HL-60/S4 (cell line): ENCODE results near the gene DNAH3.

Source experiments
- in situ Hi-C: fragments of 300-500 bp; cut with MboI; formaldehyde crosslinking; loops from 2 replicates; pipeline ENCODE4 v1.14.3; 2022; ENCODE audit warnings: low sequenced_read_pairs

The DNAH3 gene

DNA sequence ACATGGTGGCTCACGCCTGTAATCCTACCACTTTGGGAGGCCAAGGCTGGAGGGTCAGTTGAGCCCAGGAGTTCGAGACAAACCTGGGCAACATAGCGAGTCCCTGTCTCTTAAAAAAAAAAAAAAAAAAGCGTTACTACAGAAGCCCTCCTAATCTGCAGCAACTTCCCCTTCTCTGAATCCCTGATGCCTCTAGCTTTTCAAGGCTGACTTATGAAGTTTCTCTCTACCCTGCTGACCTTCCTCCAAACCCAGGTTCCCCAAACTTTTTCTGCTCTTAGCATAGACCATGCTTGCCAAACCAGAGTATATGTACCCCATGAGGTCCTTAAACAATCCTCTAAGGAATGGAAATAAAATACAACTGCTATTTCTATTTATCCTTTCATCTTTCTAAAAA lies 233.7 kb downstream of the DNAH3 start:
- in situ Hi-C loops: no loop called here

DNA sequence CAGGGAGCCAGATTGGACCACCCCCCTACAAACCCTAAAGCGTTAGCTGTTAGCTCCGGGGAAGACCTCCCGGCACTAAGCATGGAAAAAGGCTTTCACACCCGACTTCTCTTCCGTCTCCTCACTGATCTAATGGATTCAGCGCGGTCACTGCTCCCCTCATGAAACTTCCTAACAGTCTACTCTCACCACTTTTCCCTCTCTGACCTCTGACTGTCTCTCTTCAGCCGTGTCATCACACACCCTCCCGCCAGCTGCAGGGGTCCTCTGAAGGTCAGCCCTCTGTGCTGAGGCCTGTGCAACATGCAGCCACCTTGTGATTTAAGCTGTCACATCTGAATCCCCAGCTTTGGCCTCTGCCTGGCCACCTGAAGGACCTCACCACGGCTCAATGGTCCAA lies 234.4 kb downstream of the DNAH3 start:
- in situ Hi-C loops: no loop called here

DNA sequence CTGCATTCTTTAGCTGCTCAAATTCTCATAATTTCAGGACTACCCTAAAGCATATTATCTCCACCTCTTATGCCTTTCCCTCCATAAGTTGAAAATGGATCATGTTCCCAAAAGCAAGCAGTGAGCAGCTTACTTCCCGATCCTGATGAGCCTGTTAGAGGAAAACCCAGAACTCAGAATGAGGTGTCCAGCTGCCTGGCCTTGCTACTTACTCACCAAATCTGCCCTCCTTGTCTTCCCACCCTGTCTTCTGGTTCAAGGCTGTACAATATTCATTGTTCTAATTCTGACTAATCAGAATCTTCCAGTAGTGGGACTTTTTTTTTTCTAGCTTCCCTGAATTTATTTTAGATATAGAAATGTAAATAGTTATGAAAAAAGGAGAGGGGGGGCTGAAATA lies 239.3 kb downstream of the DNAH3 start:
- in situ Hi-C loops: no loop called here

DNA sequence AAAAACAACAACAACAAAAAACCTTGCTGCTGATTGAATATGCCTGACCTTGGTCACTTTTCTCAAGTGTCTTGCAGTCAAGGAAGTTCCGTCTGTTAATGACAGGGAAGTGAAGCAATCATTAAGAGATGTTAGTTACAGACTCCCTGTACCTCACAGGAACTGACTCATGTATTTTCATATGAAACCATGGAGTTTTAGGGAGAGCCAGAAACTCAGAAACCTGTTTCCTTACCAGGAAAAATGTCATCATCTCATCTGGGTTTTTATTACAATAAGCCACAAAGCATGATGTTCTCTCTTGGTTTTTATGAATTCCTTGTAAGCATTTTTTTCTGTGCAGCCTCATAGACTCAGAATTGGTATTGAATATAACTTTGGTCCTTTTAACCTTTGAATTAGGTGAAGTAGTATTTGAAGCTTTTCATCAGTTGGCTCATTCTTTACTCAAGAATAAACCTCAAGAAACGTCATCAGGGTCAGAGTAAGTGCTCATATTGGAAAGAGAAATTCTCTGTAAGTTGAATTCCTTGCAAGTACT lies 239.8 kb downstream of the DNAH3 start:
- in situ Hi-C loops: no loop called here

DNA sequence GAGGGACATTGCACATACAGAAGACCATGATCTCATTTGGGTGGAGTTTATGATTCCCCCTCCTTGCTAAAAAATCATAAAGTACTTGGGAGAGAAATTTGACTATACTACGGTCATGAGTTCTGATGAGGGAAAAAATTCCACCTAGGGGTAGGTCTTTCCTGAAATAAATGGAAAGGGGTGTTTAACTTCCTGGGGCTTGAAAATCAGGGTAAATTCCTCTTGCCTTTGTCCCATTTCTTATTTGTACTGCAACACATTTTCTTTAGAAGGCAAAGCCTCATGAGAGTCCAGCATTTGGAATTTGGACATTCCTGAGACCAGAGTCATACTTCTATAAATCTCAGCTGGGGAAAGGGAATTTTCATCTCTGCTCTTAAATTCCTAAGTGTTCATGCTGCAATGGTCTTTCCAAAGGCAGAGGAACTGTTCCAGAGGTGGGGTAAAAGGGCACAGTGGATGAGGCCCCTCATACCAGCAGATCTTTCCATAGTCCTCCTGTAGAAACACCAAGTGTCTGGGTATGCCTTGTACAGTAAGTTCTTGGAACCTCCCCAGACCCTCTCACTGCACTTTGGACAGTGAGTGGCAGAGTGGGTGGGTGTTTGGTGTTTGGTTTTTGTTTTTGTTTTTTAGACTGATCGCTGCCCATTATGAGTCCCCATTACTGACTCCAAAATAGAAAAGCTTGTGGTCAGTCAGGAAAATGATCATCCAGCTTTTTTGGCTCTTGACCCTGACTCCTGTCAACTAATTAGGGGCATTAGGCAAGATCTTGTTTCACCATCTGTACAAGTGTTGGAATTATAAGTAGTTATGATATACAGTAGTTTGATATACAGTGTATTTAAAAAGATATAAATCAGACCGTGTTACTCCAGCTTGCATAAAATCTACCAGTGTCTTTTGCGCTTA lies 244.0 kb downstream of the DNAH3 start:
- in situ Hi-C loops: no loop called here

DNA sequence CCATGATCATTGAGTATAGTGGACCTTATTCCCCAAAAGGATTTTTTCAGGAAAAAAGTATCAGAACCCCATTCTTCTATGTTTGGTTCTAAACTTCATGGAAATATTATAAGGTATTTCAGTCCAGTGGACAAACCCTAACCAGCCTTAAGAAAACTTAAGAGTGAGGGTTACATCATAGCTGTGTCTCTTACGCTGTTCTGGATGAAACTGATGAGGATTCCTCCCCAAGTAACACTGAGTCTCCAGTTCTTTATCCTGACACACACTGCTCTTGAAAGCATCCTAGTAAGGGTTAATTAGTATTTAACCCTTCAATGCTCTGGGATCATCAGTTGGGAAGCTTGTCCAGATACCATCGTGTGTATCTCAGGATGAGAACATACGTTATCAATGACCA lies 245.1 kb downstream of the DNAH3 start:
- in situ Hi-C loops: no loop called here

DNA sequence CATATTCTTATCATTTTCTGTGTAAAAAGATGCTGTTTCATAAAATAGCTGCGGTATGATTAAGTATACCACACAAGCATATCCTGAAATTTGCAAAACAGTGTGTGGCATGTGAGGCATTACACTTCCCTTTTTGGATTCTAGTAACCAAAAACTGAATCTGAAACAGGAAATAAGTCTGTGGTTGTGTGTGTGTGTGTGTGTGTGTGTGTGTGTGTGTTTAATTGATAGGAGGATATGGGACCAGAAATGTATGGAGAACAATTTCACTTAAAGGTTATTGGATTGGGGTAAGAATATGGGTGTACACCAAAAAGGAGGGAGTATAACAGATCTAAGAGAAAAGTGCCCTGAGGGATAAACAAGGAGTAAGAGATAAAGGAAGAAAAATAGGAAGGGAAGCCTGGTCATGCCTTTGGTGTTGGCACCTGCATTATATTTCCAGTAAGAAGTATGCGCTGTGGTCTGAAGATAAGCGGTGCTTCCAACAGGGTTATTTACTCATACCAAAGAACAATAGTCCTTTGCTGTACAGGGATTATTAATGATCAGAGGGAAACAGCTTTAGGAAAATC lies 246.1 kb downstream of the DNAH3 start:
- in situ Hi-C loops: no loop called here

DNA sequence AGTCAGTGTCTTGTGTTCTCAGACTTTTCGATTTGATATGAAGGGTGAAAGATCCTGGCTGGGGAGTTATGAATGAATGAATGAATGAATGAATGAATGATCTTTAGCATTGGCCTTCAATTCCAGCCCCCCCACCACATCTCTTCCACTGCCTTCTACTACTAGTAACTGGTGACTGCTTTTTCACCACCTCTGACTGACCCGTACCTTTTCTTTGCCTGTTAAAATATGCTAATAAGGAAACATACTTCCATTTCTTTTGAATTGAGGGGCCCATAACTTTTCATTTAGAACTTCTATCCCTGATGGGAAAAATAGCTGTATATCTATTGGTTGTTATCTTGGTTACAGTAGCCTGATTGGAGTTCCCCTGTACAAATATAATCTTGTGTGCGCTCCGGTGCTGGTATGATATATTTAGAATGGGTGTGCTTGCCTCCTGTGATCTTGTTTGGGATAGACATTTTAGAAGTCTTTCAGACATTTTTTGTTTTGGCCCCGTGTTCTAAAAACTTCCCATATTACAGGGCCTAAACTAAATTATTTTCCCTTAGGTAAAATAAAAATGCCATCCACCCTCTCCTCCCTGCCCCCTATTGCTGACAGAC lies 246.6 kb downstream of the DNAH3 start:
- in situ Hi-C loops: no loop called here

DNA sequence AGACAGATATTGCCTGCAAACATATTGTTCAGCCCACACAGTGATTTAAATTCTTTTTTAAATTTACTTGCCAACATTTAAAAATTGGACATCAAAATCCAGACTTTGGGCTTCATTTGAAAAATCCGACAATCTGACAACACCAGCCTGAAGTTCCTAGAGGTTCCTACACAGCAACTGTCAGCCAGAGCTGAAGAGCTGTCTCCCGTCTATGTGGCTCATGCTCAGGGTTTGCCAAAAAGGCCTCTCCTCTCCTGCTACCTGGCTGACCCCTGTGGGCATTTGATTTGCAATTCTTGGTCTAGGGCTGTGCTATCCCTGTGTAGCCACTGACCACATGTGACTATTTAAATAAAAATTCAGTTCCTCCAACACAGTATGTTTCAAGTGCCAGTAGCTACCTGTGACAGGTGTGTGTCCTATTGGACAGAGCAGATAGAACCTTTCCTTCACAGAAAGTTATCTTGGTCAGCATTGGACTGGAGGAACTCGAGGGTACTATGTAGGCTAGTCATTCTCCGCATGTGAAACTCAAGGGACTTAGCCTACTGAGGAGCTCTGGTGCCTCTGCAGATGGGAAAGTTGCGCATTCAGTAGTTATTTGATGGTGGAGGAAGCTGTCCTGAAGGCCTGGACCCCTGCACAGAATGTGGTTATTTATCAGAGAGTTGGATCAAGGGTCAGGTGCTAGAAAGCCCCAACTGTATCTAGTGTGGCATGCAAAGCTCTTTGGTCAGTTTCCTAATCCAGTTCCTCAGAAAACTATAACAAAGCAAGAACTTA lies 247.3 kb downstream of the DNAH3 start:
- in situ Hi-C loops: no loop called here

DNA sequence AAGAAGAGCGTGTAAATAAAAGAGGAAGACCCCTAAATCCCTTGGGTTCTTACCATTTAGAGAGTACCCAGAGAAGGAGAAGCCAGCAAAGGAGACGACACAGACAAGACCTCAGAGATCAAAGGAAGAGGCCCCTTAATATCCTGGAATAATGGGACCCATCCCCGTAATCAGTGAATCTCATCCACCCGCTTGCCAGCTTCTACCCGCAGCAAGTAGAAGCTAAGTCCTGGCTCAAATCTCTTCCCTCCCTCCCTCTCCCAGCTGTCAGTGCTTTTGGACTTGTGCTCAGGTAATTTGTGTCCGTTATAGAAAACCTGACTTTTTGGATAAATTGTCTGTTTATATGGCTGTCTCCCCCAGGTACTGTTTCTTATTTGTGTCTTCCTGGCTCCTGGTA lies 248.2 kb downstream of the DNAH3 start:
- in situ Hi-C loops: no loop called here

DNA sequence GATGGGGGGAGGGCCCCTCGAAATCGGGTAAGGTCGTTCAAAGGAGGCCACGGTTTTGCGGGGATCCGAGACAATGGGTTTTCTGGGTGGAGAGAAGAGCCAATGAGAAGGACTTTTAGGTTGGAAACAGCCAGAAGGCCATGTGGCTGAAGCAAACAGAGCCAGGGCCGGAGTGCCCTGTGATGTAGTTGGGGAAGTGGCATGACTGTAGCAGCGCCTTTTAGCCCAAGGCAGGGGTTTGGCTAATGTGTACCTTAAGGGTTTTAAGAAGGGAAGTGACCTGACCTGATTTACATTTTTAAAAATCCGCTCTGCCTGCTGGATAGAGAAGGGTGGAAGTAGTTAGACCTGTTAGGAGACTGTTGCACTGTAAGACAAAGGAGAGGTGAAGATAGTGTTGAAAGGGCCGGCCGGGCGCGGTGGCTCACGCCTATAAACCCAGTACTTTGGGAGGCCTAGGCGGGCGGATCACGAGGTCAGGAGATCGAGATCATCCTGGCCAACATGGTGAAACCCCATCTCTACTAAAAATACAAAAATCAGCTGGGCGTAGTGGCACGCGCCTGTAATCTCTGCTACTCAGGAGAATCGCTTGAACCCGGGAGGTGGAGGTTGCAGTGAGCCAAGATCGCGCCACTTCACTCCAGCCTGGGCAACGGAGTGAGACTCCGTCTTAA lies 249.1 kb downstream of the DNAH3 start:
- in situ Hi-C loops: no loop called here

DNA sequence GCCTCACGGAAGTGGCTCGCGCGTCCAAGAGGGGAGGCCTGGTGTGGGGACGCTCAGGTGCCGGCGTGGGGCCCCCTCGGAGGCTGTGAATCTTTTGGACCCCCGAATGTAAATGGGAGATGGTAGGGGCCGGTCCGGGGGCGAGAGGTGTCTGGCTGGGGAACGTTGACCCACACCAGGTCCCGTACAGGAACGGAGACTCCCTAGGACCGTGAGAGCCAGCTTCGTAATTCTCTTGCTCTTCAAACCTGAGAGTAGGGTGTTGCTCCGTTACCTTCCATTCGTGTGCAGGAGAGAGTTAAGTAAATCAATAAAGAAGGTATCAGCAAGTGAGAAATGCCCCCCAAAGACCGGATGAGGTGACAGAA lies 249.6 kb downstream of the DNAH3 start:
- in situ Hi-C loops: no loop called here

DNA sequence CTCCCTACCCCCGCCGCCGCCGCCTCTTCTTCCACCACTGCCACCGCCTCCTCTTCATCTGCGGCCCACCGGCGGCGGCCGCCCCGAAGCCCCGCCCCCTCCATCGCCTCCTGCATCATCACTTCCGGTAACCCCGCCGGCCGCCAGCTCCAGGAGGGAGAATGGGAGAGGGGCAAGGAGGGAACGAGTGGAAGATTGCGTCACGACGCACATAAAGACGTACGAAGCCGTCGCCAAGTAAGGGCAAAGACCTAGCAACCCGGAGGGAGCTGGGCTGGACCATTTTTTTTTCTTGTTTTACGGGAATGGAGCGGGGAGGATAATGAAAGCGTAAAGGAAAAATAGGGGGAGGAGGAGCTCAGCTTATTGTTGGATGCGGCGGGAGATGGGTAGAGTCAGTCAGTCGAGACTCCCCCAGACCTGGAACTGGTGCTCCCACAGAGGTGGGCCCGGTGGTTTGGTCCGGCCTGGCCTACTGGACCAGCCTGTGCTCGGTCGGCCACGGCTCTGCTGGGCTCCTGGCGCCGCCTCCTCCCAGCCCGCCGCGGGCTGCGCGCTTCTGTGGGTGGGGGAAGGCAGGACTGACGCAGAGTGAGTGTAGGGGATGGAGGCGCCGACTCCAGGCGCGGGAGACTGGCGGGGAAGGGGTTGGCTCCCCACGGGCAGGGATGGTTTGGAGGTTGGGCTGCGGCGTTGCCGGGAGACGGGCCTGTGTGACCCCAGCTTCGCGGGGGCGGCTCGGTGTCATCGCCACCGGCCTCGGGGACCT lies 250.2 kb downstream of the DNAH3 start, which contains the start of the genes DCUN1D3 and LYRM1:
Gene DCUN1D3 (minus strand): TSS at position 60 of the 769 bp plus-strand sequence. CDS start 37,820 bp downstream, outside the sequence.
Gene LYRM1 (plus strand): TSS at position 473 of the 769 bp plus-strand sequence. CDS start 14,785 bp downstream, outside the sequence.
- in situ Hi-C loops: no loop called here

DNA sequence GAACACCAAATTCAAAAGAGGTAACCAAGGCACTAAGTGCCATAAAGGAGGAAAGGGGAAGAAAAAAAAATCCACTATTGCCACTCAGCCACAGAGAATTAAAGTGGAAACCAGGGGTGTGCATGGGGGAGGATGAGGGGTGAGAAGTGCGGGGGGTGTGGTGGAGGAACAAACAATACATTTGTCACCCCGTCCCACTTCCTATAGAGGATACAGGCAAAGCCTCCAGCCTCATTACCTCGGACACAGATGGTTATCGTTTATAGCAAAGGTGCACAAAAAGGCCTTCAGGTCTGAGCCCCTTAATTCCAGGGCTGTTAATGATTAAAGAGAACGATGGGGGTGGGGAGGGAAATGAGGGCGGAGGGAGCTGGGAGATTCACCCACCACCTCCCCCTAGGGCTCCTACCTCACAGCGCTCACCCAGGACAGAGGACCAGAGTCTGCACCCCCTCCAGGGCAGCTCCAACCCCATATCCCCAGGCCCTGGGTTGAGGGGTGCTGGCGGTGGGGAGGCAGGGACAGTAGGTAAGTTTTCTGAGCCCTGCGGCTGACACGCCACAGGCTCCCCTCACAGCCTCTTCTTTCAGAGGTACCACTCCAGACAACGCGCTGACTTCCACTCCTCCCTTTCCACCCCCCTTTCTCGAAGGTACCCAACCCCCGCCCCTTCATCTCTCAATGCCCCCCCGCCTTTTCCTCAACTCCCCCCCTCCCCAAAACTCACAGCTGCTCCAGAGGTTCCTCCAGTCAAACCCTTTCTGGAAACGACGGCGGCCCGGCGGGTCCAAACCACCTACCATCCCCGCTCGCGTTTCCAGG lies 251.0 kb downstream of the DNAH3 start:
- in situ Hi-C loops: no loop called here

DNA sequence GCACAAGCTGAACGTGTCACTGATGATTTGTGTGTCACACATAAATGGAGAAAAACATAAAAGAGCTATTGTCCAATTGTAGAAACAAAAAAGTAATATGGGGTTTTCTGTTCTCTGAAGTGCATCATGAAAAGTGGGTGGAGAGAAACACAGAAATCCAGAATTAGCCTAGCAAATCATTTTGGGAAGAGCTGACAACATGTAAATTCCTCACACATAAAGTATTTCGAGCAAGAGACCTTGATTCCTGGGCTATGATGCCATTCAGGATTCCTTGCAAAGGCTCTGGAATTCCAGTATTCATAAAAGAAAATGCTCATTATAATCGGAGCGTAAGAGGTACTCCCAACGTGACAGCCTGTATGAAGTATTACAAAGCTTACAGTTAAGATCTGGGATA lies 251.6 kb downstream of the DNAH3 start:
- in situ Hi-C loops: no loop called here

DNA sequence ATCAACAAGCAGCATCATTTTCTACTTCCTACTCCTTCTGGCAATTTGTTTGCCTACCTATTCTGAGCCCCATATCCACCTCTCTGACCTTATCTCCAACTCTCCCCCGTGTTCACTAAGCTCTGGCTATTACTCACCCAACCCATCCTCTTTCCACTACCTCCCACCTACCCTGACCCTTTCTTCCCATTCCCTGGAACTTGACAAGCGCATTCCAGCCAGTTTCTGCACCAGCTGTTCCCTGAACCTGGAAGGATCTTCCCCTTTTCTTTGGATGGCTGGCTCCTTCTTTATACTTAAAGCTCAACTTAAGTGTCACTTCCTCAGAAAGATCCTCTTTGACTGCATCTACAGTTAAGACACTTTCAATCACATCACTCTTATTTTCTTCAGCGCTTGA lies 252.7 kb downstream of the DNAH3 start:
- in situ Hi-C loops: no loop called here

DNA sequence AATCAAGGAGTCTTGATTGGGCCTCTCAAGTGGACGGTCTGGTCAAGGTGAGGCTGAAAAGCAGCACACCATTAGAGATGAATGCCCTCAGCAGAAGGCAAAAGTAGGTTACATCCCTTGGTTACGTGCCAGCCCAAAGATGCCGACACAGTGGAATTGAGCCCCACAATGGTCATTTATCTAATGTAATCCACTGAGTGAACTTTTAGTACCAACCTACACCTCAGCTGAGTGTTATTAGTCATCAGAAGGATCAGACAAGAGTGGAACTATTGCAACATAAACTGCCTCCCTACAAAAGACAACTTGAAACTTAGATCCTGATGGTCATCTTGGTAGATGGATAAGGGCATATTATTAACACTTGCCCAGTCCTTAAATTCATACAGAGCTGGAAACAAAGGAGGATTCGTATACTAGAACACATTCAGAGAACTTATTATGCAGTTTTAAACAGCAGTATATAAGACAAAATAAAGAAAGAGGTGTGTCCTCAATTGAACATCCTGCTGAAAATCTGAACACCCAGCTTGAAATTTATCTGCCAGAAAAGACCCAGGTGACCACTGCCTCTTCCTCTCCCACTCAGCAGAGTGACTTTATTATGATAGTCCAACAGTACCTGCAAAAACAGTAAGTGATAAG lies 253.3 kb downstream of the DNAH3 start:
- in situ Hi-C loops: no loop called here

DNA sequence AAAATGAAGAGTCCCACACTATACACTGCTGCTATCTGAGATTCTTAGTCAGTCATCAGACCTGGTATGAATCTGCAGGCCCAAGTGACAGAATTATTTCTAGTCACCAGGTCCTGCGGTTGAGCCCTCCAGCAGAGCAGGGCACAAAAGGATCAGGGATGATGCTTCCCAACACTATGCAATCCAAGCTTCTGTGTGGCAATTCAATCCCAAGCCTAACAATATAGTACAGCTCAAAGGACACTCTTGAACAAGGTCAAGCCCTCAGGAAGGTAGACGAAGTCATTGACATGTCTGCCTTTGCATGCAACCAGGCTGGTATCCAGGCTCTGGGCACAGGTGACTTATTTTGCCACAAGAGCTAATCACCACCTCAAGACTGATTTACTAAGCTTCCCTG lies 256.3 kb downstream of the DNAH3 start:
- in situ Hi-C loops: no loop called here
